ENCODE results near the gene VPS13D.

VPS13D gene

GRCh38 chr1:12200208-12200607 lies 29.6 kb upstream of the VPS13D start:
- no peak for TF ChIP-seq CTCF (IDR thresholded peaks at IDR 0.05; ENCODE audit: control insufficient read depth, extremely low read depth, insufficient read depth)
- no peak for DNase-seq (ENCODE audit: low read depth)

GRCh38 chr1:12201352-12202189 lies 28.3 kb upstream of the VPS13D start:
- no peak for TF ChIP-seq CTCF (IDR thresholded peaks at IDR 0.05; ENCODE audit: control insufficient read depth, extremely low read depth, insufficient read depth)
- DNase-seq (ENCODE audit: low read depth), result no peak

More at GRCh38 chr1:12200208-12200607, 29.6 kb upstream of the VPS13D start:
- no peak overlapping the region for H3K4me3 ChIP-seq (ENCODE audit: low read depth, low read length)

GRCh38 chr1:12202190-12202497 lies 27.7 kb upstream of the VPS13D start:
- no peak overlapping the region for H3K4me3 ChIP-seq (ENCODE audit: low read depth, low read length)
- DNase-seq (ENCODE audit: low read depth), result no peak
- TF ChIP-seq CTCF (IDR thresholded peaks at IDR 0.05; ENCODE audit: control insufficient read depth, extremely low read depth, insufficient read depth), result no peak

More at GRCh38 chr1:12201352-12202189, 28.3 kb upstream of the VPS13D start:
- H3K4me3 ChIP-seq (ENCODE audit: low read depth, low read length), result no peak overlapping the region

- H3K4me3 ChIP-seq (ENCODE audit: low read depth, low read length), result no peak overlapping the region
- no peak for DNase-seq (ENCODE audit: low read depth)
Measured at GRCh38 chr1:12202577-12202976, 27.3 kb upstream of the VPS13D start.

GRCh38 chr1:12203216-12204007 lies 26.4 kb upstream of the VPS13D start:
- TF ChIP-seq CTCF (IDR thresholded peaks at IDR 0.05; ENCODE audit: control insufficient read depth, extremely low read depth, insufficient read depth), result no peak
- DNase-seq (ENCODE audit: low read depth), result no peak
- no peak overlapping the region for H3K4me3 ChIP-seq (ENCODE audit: low read depth, low read length)

More at GRCh38 chr1:12202577-12202976, 27.3 kb upstream of the VPS13D start:
- no peak for TF ChIP-seq CTCF (IDR thresholded peaks at IDR 0.05; ENCODE audit: control insufficient read depth, extremely low read depth, insufficient read depth)

GRCh38 chr1:12204140-12204539 lies 25.7 kb upstream of the VPS13D start:
- DNase-seq (ENCODE audit: low read depth), result no peak
- TF ChIP-seq CTCF (IDR thresholded peaks at IDR 0.05; ENCODE audit: control insufficient read depth, extremely low read depth, insufficient read depth), result no peak
- H3K4me3 ChIP-seq (ENCODE audit: low read depth, low read length), result no peak overlapping the region

Measured in LNCaP clone FGC (cell line).